ENCODE measurements around the gene N4BP2L2. TPM values are rescaled to one million over a fixed set of nuclear protein-coding genes. Genes with fewer than 3 reads are reported as not detected.
A peak's percentile ranks its signal among the peaks of the same experiment; 100 is the strongest.

The N4BP2L2 gene
- total RNA-seq, 1 donor from 2014 or later: 218 TPM

- DNase-seq (ENCODE audit: low read depth): peak; percentile 63
Measured at GRCh38 chr13:32471187-32471922, 67.2 kb downstream of the N4BP2L2 start.

- DNase-seq (ENCODE audit: low read depth): no peak
Measured at GRCh38 chr13:32468502-32469142, 70.0 kb downstream of the N4BP2L2 start.

- no peak for DNase-seq (ENCODE audit: low read depth)
Measured at GRCh38 chr13:32456591-32456990, 82.0 kb downstream of the N4BP2L2 start.

GRCh38 chr13:32455594-32455903, 83.0 kb downstream of the N4BP2L2 start:
- DNase-seq (ENCODE audit: low read depth): no peak

GRCh38 chr13:32454886-32455593, 83.6 kb downstream of the N4BP2L2 start:
- peak; percentile 15 for DNase-seq (ENCODE audit: low read depth)

- DNase-seq (ENCODE audit: low read depth): no peak
Measured at GRCh38 chr13:32453981-32454380, 84.6 kb downstream of the N4BP2L2 start.

- no peak for DNase-seq (ENCODE audit: low read depth)
Measured at GRCh38 chr13:32448972-32449371, 89.6 kb downstream of the N4BP2L2 start.

- no peak for DNase-seq (ENCODE audit: low read depth)
Measured at GRCh38 chr13:32447894-32448623, 90.5 kb downstream of the N4BP2L2 start.

- DNase-seq (ENCODE audit: low read depth): no peak
Measured at GRCh38 chr13:32446773-32447465, 91.7 kb downstream of the N4BP2L2 start.

- DNase-seq (ENCODE audit: low read depth): no peak
Measured at GRCh38 chr13:32446220-32446619, 92.4 kb downstream of the N4BP2L2 start.

- DNase-seq (ENCODE audit: low read depth): peak; percentile 62
Measured at GRCh38 chr13:32445461-32445860, 93.1 kb downstream of the N4BP2L2 start.

- no peak for DNase-seq (ENCODE audit: low read depth)
Measured at GRCh38 chr13:32443111-32443510, 95.5 kb downstream of the N4BP2L2 start.

- no peak for DNase-seq (ENCODE audit: low read depth)
Measured at GRCh38 chr13:32438871-32439270, 99.7 kb downstream of the N4BP2L2 start.

- peak; percentile 78 for DNase-seq (ENCODE audit: low read depth)
Measured at GRCh38 chr13:32432856-32433255, 105.7 kb downstream of the N4BP2L2 start.

- no peak for DNase-seq (ENCODE audit: low read depth)
Measured at GRCh38 chr13:32431361-32431760, 107.2 kb downstream of the N4BP2L2 start.

GRCh38 chr13:32430018-32430747, 108.4 kb downstream of the N4BP2L2 start:
- DNase-seq (ENCODE audit: low read depth): peak; percentile 92

- DNase-seq (ENCODE audit: low read depth): no peak
Measured at GRCh38 chr13:32429433-32429909, 109.1 kb downstream of the N4BP2L2 start.

- no peak for DNase-seq (ENCODE audit: low read depth)
Measured at GRCh38 chr13:32428581-32429432, 109.8 kb downstream of the N4BP2L2 start.

GRCh38 chr13:32427852-32428580, 110.6 kb downstream of the N4BP2L2 start, which contains the start of gene N4BP2L1:
Gene N4BP2L1 (minus strand): TSS chr13:32428130. CDS start chr13:32428082, 48 bp downstream.
- peak; percentile 41 for DNase-seq (ENCODE audit: low read depth)
